GM19035 (cell line): Measurements from ENCODE around the gene KCNH8.
"Not testable (repeated sequence)": the region's sequence is repeated elsewhere in the genome, so short reads cannot be mapped to it uniquely, and the experiment has no call there.

Experiments used
- ATAC-seq: cut with Tn5 transposase; IDR thresholded peaks from one replicate; pipeline ENCODE4 v1.9.1; 2021; ENCODE audit not compliant: unreplicated experiment

KCNH8 gene

DNA sequence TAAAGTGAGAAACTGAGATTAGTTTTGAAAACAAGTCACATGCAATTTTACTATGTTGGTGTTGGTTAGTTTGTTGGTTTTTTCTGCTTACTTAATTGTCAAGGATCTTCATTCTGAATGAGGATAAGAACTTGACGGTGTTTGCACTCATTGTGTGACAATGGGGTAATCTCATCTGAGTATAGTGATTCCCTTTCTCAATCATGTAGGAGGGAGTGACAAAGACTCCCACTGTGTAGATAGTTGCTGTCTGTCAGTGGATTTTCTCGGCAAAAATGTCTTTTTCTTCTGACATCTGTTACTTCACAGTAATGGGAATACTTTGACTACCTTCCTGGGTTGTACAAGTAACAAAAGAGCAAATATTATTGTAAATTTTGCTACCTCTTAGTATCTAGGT is 23.5 kb downstream of the KCNH8 start:
- no peak for ATAC-seq

DNA sequence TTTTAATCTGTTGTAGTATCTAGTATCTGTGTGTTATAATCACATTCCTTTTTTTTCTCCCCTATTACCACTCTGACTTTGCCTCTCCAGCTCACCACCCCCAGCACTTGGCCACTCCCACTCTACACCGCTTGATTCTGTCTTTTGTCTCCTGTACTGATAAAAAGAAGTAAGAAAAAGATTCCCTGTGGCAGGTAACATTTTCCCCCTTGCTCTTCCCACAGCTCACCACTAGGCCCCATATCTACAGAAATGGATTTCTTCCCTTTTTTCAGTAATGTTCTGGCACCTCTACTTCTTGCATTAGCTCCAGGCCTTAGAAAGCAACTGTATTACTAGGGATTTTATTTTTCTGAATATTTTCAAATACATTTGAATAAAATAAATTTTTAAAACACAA is 25.6 kb downstream of the KCNH8 start:
- no peak for ATAC-seq

GRCh38 chr3:19183584-19183983 is 35.3 kb downstream of the KCNH8 start:
- ATAC-seq: no peak

DNA sequence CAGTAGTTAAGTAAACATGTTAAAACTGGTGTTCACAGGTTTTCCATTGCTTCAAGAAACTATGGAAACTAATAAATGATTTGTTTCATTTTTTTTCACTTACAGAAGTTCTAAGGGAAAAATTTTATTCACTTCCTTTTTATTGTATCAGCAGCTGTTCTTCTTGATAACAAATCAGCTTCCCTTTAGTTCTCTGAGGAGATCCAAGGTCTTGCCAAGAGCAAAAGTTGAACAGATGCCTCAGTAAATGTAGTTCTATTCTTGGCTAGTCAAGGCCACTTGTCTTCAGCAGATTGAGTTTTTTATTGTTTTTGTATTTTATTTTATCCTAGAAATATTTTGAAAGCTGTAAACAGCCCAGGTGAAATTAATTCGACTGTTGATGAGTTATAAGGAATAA is 41.8 kb downstream of the KCNH8 start:
- no peak for ATAC-seq

DNA sequence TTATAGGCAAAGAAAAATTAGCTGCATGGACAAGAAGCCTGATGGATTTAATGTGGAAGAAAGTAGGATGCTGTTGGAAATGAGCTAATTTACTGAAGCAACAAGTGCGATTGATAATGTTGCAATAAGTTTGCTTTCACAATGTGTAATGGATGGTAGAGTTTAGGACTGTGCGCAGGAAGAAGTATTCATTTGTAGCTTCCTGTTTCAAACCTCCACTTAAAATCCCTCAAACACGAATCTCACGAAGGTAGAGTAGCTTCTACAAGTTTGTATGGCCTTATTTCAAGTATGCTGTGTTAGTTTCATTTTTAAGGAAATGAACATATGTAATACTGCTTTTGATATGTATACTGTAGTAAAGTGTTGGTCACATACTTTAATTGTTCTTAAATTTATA is 42.3 kb downstream of the KCNH8 start:
- peak; percentile 62 for ATAC-seq

GRCh38 chr3:19199131-19199530 is 50.8 kb downstream of the KCNH8 start:
- ATAC-seq: no peak

DNA sequence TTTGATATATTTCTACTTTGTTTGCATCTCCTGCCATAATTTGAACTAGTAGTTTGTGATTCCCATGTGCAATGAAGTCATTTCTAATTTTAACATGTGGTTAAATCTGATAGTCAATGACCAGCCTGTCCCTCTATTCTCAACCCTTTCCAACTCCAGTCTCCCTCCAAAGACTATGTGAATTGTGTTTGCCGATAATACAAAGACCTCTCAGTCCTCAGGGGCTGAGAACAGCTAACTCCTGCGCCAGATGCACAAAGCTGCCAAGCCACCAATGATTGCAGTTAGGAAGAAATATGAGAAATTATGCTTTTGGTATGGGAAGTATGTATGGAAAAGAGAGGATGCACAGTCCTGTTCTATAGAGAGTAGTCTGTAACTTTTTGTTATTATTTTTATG is 54.0 kb downstream of the KCNH8 start:
- no peak for ATAC-seq

DNA sequence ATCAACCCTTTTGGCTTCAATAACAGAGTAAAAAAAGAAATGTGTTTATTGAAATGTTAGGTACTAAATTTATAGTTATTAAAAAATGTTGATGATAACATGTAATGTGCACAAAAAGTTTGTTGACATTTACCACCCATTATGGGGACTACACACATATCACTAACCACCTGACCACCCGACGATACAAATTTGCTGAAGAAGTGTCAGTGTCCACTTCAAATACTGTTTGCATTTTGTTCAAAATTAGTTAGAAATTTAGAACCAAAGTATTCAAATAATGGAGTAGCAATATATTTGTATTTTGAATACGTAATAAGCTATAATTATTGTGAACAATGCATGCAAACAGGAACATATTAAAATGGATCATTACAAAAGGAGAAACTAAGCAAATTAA is 54.4 kb downstream of the KCNH8 start:
- no peak for ATAC-seq

GRCh38 chr3:19206540-19206939 is 58.2 kb downstream of the KCNH8 start:
- ATAC-seq: no peak

DNA sequence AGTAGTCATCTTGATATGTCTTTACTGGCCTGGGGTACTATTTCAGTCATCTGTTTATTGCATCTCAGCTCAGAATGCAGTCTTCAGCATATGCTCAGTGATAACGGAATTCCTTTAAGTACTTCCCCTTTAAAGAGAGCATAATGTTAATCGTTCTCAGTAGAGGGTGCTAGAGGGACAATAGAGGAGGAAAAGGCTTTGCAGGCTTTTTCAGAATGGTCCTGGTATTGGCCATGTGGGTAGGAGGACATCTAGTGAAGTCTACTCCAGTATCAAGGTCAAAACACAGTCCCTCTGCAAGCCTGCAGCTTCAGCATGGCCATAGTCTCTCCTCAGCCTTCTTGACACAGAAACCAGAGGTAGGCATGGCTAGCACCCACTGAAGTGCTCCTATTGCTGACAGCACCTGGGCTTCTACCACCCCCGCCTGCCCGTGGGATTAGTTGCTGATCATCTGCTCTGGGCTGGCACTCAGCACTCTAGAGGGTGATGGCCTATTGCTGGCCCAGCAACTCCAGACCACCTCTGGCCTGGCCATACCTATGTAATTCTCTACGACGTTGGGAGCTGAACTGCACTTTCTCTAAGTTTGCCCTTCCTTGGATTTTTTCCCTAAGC is 65.4 kb downstream of the KCNH8 start:
- ATAC-seq: no peak

DNA sequence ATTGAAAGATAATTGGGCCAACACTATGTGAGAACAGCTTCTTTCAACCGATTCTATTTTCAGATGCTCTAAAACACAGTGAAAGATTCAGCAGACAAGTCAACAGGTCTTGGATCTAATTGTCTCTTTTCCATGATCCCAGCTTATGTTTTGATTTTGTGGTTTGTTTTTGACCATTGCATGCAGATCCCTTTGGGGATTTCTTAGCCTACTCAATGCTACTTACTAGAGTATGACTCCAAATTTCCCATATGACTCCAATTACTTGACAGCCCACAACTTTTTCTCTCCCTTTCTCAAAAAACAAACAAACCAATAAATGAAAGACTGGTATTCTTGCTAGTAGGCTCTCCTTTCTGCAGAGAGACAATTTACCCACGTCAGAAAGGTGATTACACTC is 67.1 kb downstream of the KCNH8 start:
- no peak for ATAC-seq

DNA sequence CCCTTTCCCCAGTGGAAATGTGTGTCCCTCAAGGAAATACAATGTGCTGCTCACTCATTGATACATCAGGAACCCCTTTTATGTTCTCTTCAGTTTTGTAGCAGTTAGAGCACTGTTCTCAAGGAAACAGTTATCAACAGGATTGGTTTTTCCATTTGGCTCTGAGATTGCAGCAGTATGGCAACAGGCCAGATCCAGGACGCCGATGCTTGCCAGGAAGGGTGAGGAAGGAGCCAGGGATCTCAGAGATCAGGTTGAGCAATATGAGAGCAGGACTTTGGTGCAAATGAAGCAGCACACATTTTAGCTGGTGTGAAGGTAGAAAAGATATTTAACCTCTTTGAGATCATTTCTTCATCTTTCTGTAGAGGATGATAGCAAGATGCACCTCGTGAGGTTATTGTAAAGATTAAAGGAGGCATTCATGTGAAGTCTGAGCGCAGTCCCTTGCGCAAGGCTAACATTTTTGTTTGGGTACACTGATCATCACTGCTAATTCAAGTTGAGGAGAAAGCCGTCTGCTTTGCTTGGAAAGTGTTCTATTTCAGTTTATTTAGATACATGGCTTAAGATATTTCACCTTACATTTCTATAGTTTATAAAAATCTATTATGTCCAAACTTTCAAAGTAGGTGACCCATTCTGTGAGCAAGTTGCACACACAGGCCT is 68.5 kb downstream of the KCNH8 start:
- no peak for ATAC-seq

- ATAC-seq: no peak
Observed at GRCh38 chr3:19220311-19220710, 72.0 kb downstream of the KCNH8 start.

GRCh38 chr3:19221081-19221480 is 72.8 kb downstream of the KCNH8 start:
- ATAC-seq: no peak

- no peak for ATAC-seq
Observed at GRCh38 chr3:19226479-19226878, 78.2 kb downstream of the KCNH8 start.

- no peak for ATAC-seq
Observed at GRCh38 chr3:19228167-19228566, 79.9 kb downstream of the KCNH8 start.

DNA sequence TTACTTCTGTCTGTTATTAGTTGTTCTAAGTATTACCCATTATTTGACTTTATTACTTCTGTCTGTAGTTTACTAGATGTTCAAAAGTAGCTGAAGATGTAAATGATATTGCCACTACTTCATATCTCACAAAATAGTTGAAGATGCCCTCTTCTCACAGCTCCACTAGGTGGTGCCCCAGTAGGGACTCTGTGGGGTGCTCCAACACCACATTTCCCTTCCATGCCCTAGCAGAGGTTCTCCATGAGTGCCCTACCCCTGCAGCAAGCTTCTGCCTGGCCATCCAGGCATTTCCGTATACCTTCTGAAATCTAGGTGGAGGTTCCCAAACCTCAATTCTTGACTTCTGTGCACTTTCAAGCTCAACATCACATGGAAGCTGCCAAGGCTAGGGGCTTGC is 80.8 kb downstream of the KCNH8 start:
- no peak for ATAC-seq

DNA sequence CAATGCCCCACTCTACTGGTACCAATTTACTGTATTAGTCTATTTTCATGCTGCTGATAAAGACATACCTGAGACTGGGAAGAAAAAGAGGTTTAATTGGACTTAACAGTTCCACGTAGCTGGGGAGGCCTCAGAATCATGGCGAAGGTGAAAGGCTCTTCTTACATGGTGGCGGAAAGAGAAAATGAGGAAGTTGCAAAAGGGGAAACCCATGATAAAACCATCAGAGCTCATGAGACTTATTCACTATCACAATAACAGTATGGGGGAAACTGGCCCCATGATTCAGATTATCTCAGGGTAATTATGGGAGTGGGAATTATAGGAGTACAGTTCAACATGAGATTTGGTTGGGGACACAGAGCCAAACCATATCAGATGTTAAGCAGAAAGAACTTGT is 81.6 kb downstream of the KCNH8 start:
- not testable (repeated sequence) for ATAC-seq

DNA sequence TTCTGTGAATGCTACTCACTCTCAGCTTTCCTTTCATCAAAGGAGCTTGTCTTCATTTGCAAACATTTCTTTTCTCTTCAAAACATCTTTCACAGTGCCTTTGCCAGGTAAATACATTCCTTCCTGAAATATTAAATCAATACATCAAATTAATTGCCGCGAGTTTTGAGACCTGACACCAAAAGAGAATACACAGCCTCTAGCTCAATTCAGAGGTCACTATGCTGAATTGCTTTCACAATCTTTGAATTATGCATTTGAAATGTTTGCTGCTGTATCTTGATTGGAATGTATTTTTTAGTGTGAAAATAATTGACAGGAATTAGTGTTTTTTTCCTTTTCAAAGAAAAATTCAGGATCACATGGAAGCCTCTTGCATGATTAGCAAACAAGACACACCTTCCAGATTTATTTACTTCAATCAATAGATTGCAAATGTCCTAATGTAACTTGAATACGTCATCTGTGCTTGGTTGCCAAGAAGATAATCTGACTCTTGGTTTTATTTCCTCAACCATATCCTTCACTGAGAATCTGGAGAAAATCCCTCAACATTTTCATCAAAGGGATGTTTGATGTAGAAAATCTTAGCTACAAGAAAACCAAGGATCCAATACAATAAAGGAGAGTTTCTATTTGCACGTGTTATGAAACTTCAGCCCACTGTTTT is 83.6 kb downstream of the KCNH8 start:
- ATAC-seq: no peak

DNA sequence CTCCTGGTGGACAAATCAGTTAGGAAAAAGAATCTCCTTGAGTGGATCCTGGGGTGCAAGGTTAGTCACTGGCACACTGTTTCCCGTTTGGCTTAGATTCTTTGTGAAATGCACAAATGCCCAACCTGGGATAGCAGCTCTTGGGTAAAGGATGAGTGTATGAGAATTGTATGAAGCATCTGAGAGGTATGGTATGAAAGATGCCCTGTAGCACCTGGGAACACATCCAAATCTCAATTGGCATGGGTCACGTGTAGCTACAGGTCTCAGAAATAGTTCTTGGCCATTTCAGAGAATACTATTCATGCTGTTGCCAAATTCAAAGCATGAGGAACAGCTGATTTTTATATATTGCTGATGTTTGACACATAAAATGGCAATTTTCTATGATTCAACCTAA is 84.3 kb downstream of the KCNH8 start:
- no peak for ATAC-seq

DNA sequence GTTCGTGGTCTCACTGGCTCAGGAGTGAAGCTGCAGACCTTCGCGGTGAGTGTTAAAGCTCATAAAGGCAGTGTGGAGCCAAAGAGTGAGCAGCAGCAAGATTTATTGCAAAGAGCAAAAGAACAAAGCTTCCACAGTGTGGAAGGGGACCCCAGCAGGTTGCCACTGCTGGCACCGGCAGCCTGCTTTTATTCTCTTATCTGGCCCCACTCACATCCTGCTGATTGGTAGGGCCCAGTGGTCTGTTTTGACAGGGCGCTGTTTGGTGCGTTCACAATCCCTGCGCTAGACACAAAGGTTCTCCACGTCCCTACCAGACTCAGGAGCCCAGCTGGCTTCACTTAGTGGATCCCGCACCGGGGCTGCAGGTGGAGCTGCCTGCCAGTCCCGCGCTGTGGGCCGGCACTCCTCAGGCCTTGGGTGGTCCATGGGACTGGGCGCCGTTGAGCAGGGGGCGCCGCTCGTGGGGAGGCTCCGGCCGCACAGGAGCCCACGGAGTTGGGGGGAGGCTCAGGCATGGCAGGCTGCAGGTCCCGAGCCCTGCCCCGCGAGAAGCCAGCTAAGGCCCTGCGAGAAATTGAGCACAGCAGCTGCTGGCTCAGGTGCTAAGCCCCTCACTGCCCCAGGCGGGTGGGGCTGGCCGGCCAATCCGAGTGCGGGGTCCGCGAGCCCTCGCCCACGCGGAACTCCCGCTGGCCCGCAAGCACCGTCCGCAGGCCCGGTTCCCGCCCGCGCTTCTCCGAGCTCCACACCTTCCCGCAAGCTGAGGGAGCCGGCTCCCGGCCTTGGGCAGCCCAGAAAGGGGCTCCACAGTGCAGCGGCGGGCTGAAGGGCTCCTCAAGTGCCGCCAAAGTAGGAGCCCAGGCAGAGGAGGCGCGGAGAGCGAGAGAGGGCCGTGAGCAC is 85.8 kb downstream of the KCNH8 start:
- not testable (repeated sequence) for ATAC-seq

DNA sequence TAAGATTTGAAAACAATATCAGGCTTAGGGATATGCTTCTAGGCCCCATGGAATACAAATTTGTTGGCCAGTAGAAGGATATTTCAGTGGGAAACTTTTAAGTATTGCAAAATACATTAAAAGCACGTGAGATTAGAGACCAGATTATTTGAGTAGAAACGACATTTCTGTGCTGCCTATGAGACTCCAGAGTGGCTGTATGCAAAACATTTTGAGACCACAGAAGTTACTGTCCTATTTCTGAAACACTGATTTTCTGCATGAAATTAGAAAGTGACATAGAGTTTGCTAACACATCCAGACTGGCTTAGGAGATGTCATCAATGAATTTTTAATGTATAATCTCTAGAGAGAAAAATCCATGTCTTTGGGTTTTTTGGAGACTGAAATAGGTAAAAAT is 99.8 kb downstream of the KCNH8 start:
- no peak for ATAC-seq
